ENCODE results near the gene MLEC.

MLEC gene

DNA sequence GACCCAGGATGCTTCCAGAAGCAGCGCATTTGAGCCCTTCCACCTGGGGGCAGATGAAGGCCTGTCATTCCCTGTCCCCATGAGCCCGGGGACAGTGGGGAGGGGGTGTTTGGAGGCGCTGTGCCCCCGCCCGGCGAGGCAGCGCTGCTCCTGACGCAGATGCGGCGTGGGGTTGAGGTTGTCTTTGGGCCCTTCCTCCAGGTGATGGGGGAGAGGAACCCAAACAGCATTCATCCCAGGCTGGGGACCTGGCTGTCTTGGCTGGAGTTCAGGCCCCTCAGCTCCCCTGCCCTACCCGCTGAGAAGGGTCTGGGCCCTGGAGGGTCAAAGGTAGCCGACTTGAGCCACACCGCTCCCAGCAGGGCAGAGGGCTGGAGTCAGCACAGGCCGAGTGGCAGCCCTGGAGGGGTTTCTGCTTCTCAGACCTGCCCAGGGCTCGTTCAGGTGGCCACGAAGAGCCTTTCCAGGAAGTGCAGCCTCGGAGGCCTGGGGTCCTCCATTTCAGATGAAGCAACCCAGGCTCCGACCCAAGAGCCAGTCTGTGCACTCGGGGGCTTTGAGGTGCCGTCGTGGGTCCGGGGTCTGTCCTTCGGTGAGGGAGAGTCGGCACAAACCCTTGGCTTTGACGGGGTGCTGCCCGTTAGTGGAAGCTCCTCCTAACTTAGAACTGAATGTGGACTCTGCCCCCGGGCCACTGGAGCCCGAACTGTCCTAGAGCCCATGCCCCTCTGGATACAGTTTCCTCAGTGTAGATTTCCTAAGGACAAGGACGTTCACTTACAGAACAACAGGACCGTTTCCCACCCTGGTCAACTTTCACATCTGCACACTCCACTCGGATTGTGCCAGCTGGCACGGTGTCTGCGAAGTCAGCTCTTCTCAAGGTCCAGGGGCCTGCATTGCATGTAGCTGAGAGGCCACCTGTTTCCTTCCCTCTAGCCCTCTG is 54.8 kb downstream of the MLEC start:
- POLR2A ChIA-PET: interaction anchor here (0.5 kb wide), 1 partner anchor 27 kb away, joined by 5 read pairs; no protein-coding TSS in a partner anchor
- no peak for DNase-seq (ENCODE audit: extremely low spot score)
- TF ChIP-seq, protein P1, sequence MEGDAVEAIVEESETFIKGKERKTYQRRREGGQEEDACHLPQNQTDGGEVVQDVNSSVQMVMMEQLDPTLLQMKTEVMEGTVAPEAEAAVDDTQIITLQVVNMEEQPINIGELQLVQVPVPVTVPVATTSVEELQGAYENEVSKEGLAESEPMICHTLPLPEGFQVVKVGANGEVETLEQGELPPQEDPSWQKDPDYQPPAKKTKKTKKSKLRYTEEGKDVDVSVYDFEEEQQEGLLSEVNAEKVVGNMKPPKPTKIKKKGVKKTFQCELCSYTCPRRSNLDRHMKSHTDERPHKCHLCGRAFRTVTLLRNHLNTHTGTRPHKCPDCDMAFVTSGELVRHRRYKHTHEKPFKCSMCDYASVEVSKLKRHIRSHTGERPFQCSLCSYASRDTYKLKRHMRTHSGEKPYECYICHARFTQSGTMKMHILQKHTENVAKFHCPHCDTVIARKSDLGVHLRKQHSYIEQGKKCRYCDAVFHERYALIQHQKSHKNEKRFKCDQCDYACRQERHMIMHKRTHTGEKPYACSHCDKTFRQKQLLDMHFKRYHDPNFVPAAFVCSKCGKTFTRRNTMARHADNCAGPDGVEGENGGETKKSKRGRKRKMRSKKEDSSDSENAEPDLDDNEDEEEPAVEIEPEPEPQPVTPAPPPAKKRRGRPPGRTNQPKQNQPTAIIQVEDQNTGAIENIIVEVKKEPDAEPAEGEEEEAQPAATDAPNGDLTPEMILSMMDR (IDR thresholded peaks at IDR 0.05; ENCODE audit: control extremely low read depth, extremely low read depth, low read depth, missing control alignments): no peak
- CTCF ChIA-PET: no interaction called here

DNA sequence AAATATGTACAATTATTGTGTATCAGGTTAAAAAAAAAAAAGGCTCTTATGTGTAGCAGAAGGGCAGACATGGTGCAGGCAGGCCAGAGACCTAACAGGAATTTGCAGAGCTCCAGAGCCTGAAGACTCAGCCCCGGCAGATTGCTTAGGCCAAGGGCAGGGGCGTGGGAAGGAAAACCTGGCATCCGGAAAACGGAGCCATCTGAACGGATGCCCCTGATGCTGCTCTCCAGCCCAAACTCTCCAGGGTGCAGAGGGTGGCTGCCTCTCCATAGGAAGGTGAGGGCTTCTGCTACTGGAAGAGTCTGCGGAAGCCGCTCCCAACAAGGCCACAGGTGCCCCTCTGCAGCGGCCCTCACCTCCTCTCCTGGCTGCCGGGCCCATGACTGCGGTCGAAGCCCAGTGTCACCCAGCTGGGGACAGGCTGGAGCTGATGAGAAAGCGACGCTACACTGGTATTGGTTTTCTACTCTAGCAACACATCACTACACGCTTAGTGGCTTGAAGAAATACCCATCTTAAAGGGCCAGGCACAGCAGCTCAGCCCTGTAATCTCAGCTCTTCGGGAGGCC is 58.1 kb downstream of the MLEC start:
- CTCF ChIA-PET: interaction anchor here (1.2 kb wide), 1 partner anchor 227 kb away, joined by 3 read pairs; no protein-coding TSS in a partner anchor
- POLR2A ChIA-PET: no interaction called here
- TF ChIP-seq, protein P1 (IDR thresholded peaks at IDR 0.05; ENCODE audit: control extremely low read depth, extremely low read depth, low read depth, missing control alignments): no peak
- no peak for DNase-seq (ENCODE audit: extremely low spot score)

DNA sequence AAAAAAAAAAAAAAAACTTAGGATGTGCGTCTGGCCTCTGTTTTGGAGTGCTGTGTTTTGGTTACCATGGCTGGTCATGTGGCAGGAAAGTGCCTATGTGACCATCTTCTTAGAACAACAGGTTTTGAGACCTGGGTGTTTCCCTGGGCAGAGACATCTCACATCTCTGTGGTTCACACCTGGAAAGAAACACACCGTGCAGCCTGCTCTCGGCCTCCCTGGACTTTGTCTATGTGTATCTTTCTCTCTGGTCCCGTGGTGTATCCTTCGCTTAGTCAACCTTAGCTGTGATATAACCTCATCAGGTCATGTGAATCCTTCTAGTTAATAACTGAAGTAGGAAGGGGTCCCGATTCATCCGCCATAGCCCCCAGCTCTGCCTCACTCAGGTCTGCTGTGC is 61.3 kb downstream of the MLEC start:
- TF ChIP-seq, protein P1 (IDR thresholded peaks at IDR 0.05; ENCODE audit: control extremely low read depth, extremely low read depth, low read depth, missing control alignments): no peak
- CTCF ChIA-PET: interaction anchor here (0.6 to 1.1 kb wide), 3 partner anchors 10 to 312 kb away, joined by 3 read pairs; no protein-coding TSS in a partner anchor
- no peak for DNase-seq (ENCODE audit: extremely low spot score)
- POLR2A ChIA-PET: no interaction called here

GRCh38 chr12:120749256-120749655 is 62.3 kb downstream of the MLEC start:
- ChIA-PET POLR2A (no interaction called here), CTCF (no interaction called here)
- TF ChIP-seq, protein P1 (IDR thresholded peaks at IDR 0.05; ENCODE audit: control extremely low read depth, extremely low read depth, low read depth, missing control alignments): no peak
- no peak for DNase-seq (ENCODE audit: extremely low spot score)

GRCh38 chr12:120750806-120751205 is 63.9 kb downstream of the MLEC start:
- TF ChIP-seq, protein P1 (IDR thresholded peaks at IDR 0.05; ENCODE audit: control extremely low read depth, extremely low read depth, low read depth, missing control alignments): no peak
- CTCF ChIA-PET: interaction anchor here (0.9 to 1.5 kb wide), 5 partner anchors 12 to 221 kb away, joined by 3 to 9 read pairs (median 4); no protein-coding TSS in a partner anchor
- POLR2A ChIA-PET: interaction anchor here (0.7 kb wide), 1 partner anchor 127 kb away, joined by 5 read pairs; no protein-coding TSS in a partner anchor
- DNase-seq (ENCODE audit: extremely low spot score): no peak

- DNase-seq (ENCODE audit: extremely low spot score): no peak
- TF ChIP-seq, protein P1 (IDR thresholded peaks at IDR 0.05; ENCODE audit: control extremely low read depth, extremely low read depth, low read depth, missing control alignments): no peak
- ChIA-PET CTCF (interaction anchor here (1.4 to 1.5 kb wide), 3 partner anchors 12 to 102 kb away, joined by 3 to 4 read pairs (median 4); no protein-coding TSS in a partner anchor), POLR2A (interaction anchor here (0.7 kb wide), 1 partner anchor 128 kb away, joined by 5 read pairs; no protein-coding TSS in a partner anchor)
Observed at GRCh38 chr12:120751389-120751788, 64.4 kb downstream of the MLEC start.
